ENCODE data around the gene HOATZ.

DNA sequence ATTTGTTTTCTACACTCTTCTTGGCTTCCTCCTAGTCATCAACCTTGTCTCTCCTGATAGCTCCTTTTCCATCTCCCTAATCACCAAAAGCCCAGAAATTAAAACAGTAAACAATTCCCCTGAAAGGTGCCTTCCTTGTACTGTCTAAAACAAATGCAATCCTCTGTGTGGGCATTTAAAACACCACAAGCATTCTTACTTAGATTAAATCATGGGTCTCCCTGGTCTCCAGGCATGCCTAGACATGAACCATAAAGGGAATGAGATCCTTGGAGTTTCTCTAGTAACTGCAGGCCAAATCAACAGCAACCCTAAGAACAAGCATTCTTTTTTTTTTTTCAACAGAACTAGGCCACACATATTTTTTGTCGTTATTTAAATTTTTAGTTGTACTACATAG is 4.3 kb upstream of the HOATZ start:
- TF ChIP-seq, protein P1, sequence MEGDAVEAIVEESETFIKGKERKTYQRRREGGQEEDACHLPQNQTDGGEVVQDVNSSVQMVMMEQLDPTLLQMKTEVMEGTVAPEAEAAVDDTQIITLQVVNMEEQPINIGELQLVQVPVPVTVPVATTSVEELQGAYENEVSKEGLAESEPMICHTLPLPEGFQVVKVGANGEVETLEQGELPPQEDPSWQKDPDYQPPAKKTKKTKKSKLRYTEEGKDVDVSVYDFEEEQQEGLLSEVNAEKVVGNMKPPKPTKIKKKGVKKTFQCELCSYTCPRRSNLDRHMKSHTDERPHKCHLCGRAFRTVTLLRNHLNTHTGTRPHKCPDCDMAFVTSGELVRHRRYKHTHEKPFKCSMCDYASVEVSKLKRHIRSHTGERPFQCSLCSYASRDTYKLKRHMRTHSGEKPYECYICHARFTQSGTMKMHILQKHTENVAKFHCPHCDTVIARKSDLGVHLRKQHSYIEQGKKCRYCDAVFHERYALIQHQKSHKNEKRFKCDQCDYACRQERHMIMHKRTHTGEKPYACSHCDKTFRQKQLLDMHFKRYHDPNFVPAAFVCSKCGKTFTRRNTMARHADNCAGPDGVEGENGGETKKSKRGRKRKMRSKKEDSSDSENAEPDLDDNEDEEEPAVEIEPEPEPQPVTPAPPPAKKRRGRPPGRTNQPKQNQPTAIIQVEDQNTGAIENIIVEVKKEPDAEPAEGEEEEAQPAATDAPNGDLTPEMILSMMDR (IDR thresholded peaks at IDR 0.05): no peak
- TF ChIP-seq POLR2A (IDR thresholded peaks at IDR 0.05) (no peak), EP300 (IDR thresholded peaks at IDR 0.05; ENCODE audit: low read depth) (no peak), POLR2AphosphoS5 (IDR thresholded peaks at IDR 0.05) (no peak)

Measured in transverse colon (tissue), 4 donors.